HG03571 (cell line): ENCODE measurements around the gene SNX15.

Experiments used
- ATAC-seq: cut with Tn5 transposase; IDR thresholded peaks from one replicate; pipeline ENCODE4 v1.9.1; 2021; ENCODE audit not compliant: unreplicated experiment

SNX15 gene

DNA sequence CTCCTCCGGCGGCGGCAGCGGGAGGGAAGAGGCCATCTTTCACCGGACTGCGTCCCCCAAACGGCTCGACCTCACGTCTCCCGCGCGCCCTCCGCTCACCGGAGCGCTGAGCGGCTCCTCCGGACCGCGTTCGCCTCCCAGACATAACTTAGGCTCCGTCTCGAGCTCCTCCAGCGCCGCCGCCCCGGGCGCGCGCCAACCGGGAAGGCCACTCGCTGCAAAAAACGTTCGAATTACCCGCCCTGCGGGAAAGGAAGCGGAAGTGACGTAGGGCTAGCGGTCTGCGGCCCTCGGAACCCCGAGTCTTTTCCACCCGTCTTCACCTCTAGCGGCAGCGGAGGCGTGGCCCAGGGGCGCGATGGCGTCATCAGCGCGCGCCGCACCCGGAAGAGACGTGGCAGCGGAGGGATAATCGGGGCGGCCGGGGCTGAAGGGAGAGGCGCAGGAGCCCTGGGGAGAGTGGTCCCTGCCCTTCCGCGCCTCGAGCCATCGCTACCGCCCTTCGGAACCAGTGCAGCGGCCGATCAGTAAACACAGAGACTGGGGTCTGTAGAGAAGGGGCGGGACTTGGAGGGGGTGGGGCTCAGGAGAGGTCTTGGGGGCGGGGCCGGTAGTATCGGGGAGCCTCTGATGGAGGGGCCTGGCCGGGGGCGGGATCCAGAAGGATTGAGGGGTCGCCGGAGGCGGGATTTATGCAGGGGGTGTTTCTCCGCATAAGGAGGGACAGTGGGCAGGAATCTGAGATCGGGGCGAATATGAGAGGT is 56.8 kb downstream of the SNX15 start, which contains the start of the genes CDCA5 and ZFPL1:
TSS of gene CDCA5 (minus strand) at position 207 of the 764 bp plus-strand sequence. CDS start at position 145, 62 bp downstream.
TSS of gene ZFPL1 (plus strand) at position 389 of the 764 bp plus-strand sequence. CDS start 477 bp downstream, outside the sequence.
- ATAC-seq = peak; percentile 63

- ATAC-seq = no peak
Observed at GRCh38 chr11:65084598-65085375, 57.5 kb downstream of the SNX15 start.

GRCh38 chr11:65085446-65085845 is 58.2 kb downstream of the SNX15 start:
- ATAC-seq = no peak

DNA sequence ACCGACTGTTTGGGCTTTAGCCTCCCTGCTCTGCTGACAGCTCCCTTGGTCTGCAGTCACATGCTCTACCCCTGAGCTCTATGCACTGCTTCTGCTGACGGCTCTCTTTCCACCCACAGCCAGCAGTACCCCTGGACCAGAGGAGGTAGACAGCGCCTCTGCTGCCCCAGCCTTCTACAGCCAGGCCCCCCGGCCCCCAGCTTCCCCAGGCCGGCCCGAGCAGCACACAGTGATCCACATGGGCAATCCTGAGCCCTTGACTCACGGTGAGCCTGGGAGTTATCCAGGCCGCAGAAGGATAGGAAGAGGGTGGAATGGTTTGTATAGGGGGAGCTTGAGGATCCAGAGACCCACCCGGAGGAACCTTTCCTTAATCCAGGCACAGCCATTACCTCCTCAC is 59.6 kb downstream of the SNX15 start:
- ATAC-seq = no peak

DNA sequence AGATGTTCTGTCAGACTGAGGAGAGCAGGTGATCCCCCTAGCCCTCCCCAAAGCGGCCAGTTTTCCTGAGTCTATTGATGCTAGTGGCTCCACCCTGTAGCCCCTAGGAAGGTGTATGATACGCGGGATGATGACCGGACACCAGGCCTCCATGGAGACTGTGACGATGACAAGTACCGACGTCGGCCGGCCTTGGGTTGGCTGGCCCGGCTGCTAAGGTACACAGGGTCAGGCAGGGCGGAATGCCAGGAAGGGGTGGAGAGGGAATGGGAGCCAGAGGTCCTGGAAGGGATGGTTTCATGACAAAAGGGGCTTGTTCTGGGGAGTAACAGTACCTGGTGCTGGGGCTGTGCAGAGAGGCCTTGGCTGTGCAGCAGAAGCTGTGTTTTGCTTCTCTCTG is 60.0 kb downstream of the SNX15 start:
- no peak for ATAC-seq

DNA sequence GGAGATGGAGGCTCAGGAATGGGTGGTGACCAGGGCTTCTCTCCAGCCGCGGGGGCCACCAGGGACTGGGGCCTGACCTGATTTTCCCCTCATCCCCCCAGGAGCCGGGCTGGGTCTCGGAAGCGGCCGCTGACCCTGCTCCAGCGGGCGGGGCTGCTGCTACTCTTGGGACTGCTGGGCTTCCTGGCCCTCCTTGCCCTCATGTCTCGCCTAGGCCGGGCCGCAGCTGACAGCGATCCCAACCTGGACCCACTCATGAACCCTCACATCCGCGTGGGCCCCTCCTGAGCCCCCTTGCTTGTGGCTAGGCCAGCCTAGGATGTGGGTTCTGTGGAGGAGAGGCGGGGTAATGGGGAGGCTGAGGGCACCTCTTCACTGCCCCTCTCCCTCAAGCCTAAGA is 60.6 kb downstream of the SNX15 start:
- ATAC-seq = no peak

DNA sequence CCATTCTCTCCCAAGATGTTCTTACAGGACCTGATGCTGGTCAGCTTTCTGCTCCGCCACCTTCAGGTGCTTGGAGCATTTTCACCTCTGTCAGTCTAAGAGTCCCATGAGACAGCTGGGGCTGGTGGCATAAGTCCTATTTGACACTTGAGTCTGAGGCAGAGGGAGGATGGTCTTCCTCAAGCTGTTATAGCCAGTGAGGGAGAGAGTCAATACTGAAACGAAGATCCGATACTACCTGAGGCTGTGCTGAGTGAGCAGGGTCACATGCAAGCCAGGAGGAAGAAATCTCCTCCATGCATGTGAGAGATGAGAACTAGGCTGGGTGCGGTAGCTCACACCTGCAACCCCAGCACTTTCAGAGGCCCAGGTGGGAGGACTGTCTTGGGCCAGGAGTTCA is 62.4 kb downstream of the SNX15 start:
- ATAC-seq = no peak
